B cell (primary cell): ENCODE measurements around the gene MC2R.

ENCODE experiments used
- CTCF ChIP-seq: fragments of 200-600 bp; IDR thresholded peaks from one replicate; pipeline ENCODE4 v1.8.0; 2022; ENCODE audit warnings: antibody characterized with exemption, mild to moderate bottlenecking
- EZH2 ChIP-seq: IDR thresholded peaks from 2 replicates; pipeline ENCODE4 v1.6.1; 2012; ENCODE audit warnings: borderline replicate concordance, low read depth, mild to moderate bottlenecking, moderate library complexity, low read length; ENCODE audit not compliant: insufficient read depth, poor library complexity, severe bottlenecking

- TF ChIP-seq CTCF (no peak), EZH2 (no peak)
These were observed 2.7 kb downstream of the MC2R start for GRCh38 chr18:13912601-13913000.
